Activated naive CD4-positive, alpha-beta T cell treated with anti-CD3 and anti-CD28 coated beads for 36 hours (primary cell): ENCODE measurements around the gene RBFOX2. TPM values are rescaled to one million over a fixed set of nuclear protein-coding genes. Genes with fewer than 3 reads are reported as not detected.
A peak's percentile ranks its signal among the peaks of the same experiment; 100 is the strongest.

Experiments used
- CTCF ChIA-PET: fragments of 350-600 bp; sonication (Branson Sonifier 250); formaldehyde crosslinking; loops from one replicate; lab custom pipeline; 2021; ENCODE audit warnings: antibody characterized with exemption; lab: Charles Lee
- DNase-seq: peaks from one replicate; pipeline ENCODE4 v3.0.0-alpha.2; 2020
- H3K27ac Mint-ChIP-seq: one replicate; pipeline ENCODE4 v1.8.0; 2021; ENCODE audit warnings: mild to moderate bottlenecking, mixed read lengths
- H3K27me3 Mint-ChIP-seq: one replicate; pipeline ENCODE4 v1.8.0; 2021; ENCODE audit warnings: low read depth, mixed read lengths
- H3K36me3 Mint-ChIP-seq: one replicate; pipeline ENCODE4 v1.8.0; 2021; ENCODE audit warnings: low read depth, mixed read lengths
- H3K4me1 Mint-ChIP-seq: one replicate; pipeline ENCODE4 v1.8.0; 2021; ENCODE audit warnings: low read depth, mixed read lengths
- H3K4me3 Mint-ChIP-seq: one replicate; pipeline ENCODE4 v1.8.0; 2021; ENCODE audit warnings: mild to moderate bottlenecking, moderate library complexity, mixed read lengths
- H3K9me3 Mint-ChIP-seq: one replicate; pipeline ENCODE4 v1.8.0; 2021; ENCODE audit warnings: mixed read lengths
- intact Hi-C: fragments of 100-400 bp; cut with micrococcal nuclease; formaldehyde crosslinking; loops from one replicate; pipeline ENCODE4 v1.15.1; 2023
- total RNA-seq, 2 experiments: library from RNA; stranded (reverse); gene quantifications; one replicate each; pipeline ENCODE4 v1.2.3, GENCODE V29; 2021

RBFOX2 gene
- total RNA-seq, 2 experiments from 2014 or later: 3.3 to 4.3 TPM

- no peaks in the 10 kb centered on the region for H3K27me3 Mint-ChIP-seq
- peak overlapping the region; percentile 28 for H3K4me3 Mint-ChIP-seq
- peaks cover 16% of the 10 kb centered on the region for H3K4me1 Mint-ChIP-seq
- no peak overlapping the region for H3K27ac Mint-ChIP-seq
- peak; percentile 6 for DNase-seq
- intact Hi-C loops: no loop called here
- no peaks in the 10 kb centered on the region for H3K9me3 Mint-ChIP-seq
- H3K36me3 Mint-ChIP-seq: no peaks in the 10 kb centered on the region
- CTCF ChIA-PET: interaction anchor here (0.6 to 2.3 kb wide), 5 partner anchors 20 to 484 kb away, joined by 3 to 7 read pairs (median 3); no protein-coding TSS in a partner anchor
Observed at GRCh38 chr22:35914665-35915476, 113.8 kb downstream of the RBFOX2 start.

- DNase-seq: no peak
- CTCF ChIA-PET: interaction anchor here (0.6 to 2.3 kb wide), 2 partner anchors 118 to 152 kb away, joined by 4 to 7 read pairs; no protein-coding TSS in a partner anchor
- intact Hi-C loops: no loop called here
- no peaks in the 10 kb centered on the region for H3K27me3 Mint-ChIP-seq
- H3K4me1 Mint-ChIP-seq: peaks cover 16% of the 10 kb centered on the region
- H3K9me3 Mint-ChIP-seq: no peaks in the 10 kb centered on the region
- no peaks in the 10 kb centered on the region for H3K36me3 Mint-ChIP-seq
- H3K4me3 Mint-ChIP-seq: peak overlapping the region; percentile 22
- H3K27ac Mint-ChIP-seq: no peak overlapping the region
Observed at GRCh38 chr22:35914357-35914664, 114.3 kb downstream of the RBFOX2 start.

GRCh38 chr22:35913925-35914324, 114.7 kb downstream of the RBFOX2 start:
- H3K27me3 Mint-ChIP-seq: no peaks in the 10 kb centered on the region
- H3K36me3 Mint-ChIP-seq: no peaks in the 10 kb centered on the region
- intact Hi-C loops: no loop called here
- H3K4me3 Mint-ChIP-seq: no peak overlapping the region
- no peak overlapping the region for H3K27ac Mint-ChIP-seq
- CTCF ChIA-PET: interaction anchor here (0.6 to 1.0 kb wide), 2 partner anchors 9 to 118 kb away, joined by 3 to 4 read pairs; no protein-coding TSS in a partner anchor
- no peak for DNase-seq
- peaks cover 16% of the 10 kb centered on the region for H3K4me1 Mint-ChIP-seq
- H3K9me3 Mint-ChIP-seq: no peaks in the 10 kb centered on the region

GRCh38 chr22:35912658-35913057, 116.0 kb downstream of the RBFOX2 start:
- no peak overlapping the region for H3K27ac Mint-ChIP-seq
- no peaks in the 10 kb centered on the region for H3K27me3 Mint-ChIP-seq
- no peaks in the 10 kb centered on the region for H3K36me3 Mint-ChIP-seq
- intact Hi-C loops: no loop called here
- no peak overlapping the region for H3K4me3 Mint-ChIP-seq
- CTCF ChIA-PET: interaction anchor here (1.0 to 1.4 kb wide), 2 partner anchors 9 to 10 kb away, joined by 3 read pairs; no protein-coding TSS in a partner anchor
- DNase-seq: no peak
- H3K9me3 Mint-ChIP-seq: no peaks in the 10 kb centered on the region
- H3K4me1 Mint-ChIP-seq: peaks cover 16% of the 10 kb centered on the region

GRCh38 chr22:35911877-35912276, 116.7 kb downstream of the RBFOX2 start:
- peaks cover 16% of the 10 kb centered on the region for H3K4me1 Mint-ChIP-seq
- H3K9me3 Mint-ChIP-seq: no peaks in the 10 kb centered on the region
- no peak for DNase-seq
- H3K4me3 Mint-ChIP-seq: no peak overlapping the region
- H3K36me3 Mint-ChIP-seq: no peaks in the 10 kb centered on the region
- intact Hi-C loops: no loop called here
- H3K27ac Mint-ChIP-seq: no peak overlapping the region
- H3K27me3 Mint-ChIP-seq: no peaks in the 10 kb centered on the region
- CTCF ChIA-PET: interaction anchor here (1.4 kb wide), 1 partner anchor 10 kb away, joined by 3 read pairs; no protein-coding TSS in a partner anchor

GRCh38 chr22:35910926-35911325, 117.7 kb downstream of the RBFOX2 start:
- no peak for DNase-seq
- Mint-ChIP-seq H3K4me3 (no peak overlapping the region), H3K36me3 (no peaks in the 10 kb centered on the region), H3K4me1 (peaks cover 16% of the 10 kb centered on the region), H3K27ac (no peak overlapping the region), H3K27me3 (no peaks in the 10 kb centered on the region), H3K9me3 (no peaks in the 10 kb centered on the region)
- CTCF ChIA-PET: no interaction called here
- intact Hi-C loops: no loop called here

- no peaks in the 10 kb centered on the region for H3K9me3 Mint-ChIP-seq
- H3K4me3 Mint-ChIP-seq: no peak overlapping the region
- no peak overlapping the region for H3K27ac Mint-ChIP-seq
- H3K4me1 Mint-ChIP-seq: peaks cover 8% of the 10 kb centered on the region
- CTCF ChIA-PET: interaction anchor here (0.7 to 0.8 kb wide), 2 partner anchors 282 to 283 kb away, joined by 3 read pairs; no protein-coding TSS in a partner anchor
- H3K27me3 Mint-ChIP-seq: no peaks in the 10 kb centered on the region
- no peak for DNase-seq
- no peaks in the 10 kb centered on the region for H3K36me3 Mint-ChIP-seq
- intact Hi-C loops: no loop called here
Observed at GRCh38 chr22:35910003-35910769, 118.4 kb downstream of the RBFOX2 start.

GRCh38 chr22:35905894-35906293, 122.7 kb downstream of the RBFOX2 start:
- peaks cover 5% of the 10 kb centered on the region for H3K4me1 Mint-ChIP-seq
- no peak overlapping the region for H3K4me3 Mint-ChIP-seq
- no peaks in the 10 kb centered on the region for H3K36me3 Mint-ChIP-seq
- no peaks in the 10 kb centered on the region for H3K27me3 Mint-ChIP-seq
- CTCF ChIA-PET: no interaction called here
- no peak for DNase-seq
- intact Hi-C loops: no loop called here
- H3K9me3 Mint-ChIP-seq: no peaks in the 10 kb centered on the region
- no peak overlapping the region for H3K27ac Mint-ChIP-seq

GRCh38 chr22:35904752-35905151, 123.9 kb downstream of the RBFOX2 start:
- intact Hi-C loops: no loop called here
- Mint-ChIP-seq H3K27me3 (no peaks in the 10 kb centered on the region), H3K9me3 (no peaks in the 10 kb centered on the region), H3K4me3 (no peak overlapping the region), H3K4me1 (peaks cover 14% of the 10 kb centered on the region), H3K27ac (no peak overlapping the region), H3K36me3 (no peaks in the 10 kb centered on the region)
- DNase-seq: no peak
- CTCF ChIA-PET: interaction anchor here (1.3 kb wide), 1 partner anchor 17 kb away, joined by 3 read pairs; no protein-coding TSS in a partner anchor

GRCh38 chr22:35904336-35904692, 124.3 kb downstream of the RBFOX2 start:
- intact Hi-C loops: no loop called here
- Mint-ChIP-seq H3K9me3 (no peaks in the 10 kb centered on the region), H3K4me3 (no peak overlapping the region), H3K4me1 (peaks cover 15% of the 10 kb centered on the region), H3K36me3 (no peaks in the 10 kb centered on the region), H3K27me3 (no peaks in the 10 kb centered on the region), H3K27ac (no peak overlapping the region)
- CTCF ChIA-PET: interaction anchor here (1.3 kb wide), 1 partner anchor 17 kb away, joined by 3 read pairs; no protein-coding TSS in a partner anchor
- no peak for DNase-seq

GRCh38 chr22:35903571-35904335, 124.9 kb downstream of the RBFOX2 start:
- intact Hi-C loops: no loop called here
- no peaks in the 10 kb centered on the region for H3K36me3 Mint-ChIP-seq
- H3K4me3 Mint-ChIP-seq: no peak overlapping the region
- H3K4me1 Mint-ChIP-seq: peaks cover 15% of the 10 kb centered on the region
- H3K9me3 Mint-ChIP-seq: no peaks in the 10 kb centered on the region
- H3K27ac Mint-ChIP-seq: no peak overlapping the region
- no peak for DNase-seq
- CTCF ChIA-PET: interaction anchor here (1.3 kb wide), 1 partner anchor 18 kb away, joined by 3 read pairs; no protein-coding TSS in a partner anchor
- no peaks in the 10 kb centered on the region for H3K27me3 Mint-ChIP-seq
